Testis (tissue), 3 donors: ENCODE data around the gene CAPN3. TPM values are rescaled to one million over a fixed set of nuclear protein-coding genes. Genes with fewer than 3 reads are reported as not detected.

ENCODE experiments used
- DNase-seq: peaks from one replicate; pipeline ENCODE4 v3.0.0-alpha.2; 2019
- H3K27ac ChIP-seq, 2 donors: fragments of 200-600 bp; sonication (generic); one replicate each; pipeline ENCODE4 v1.5.1; 2019
- H3K27me3 ChIP-seq: fragments of 200-600 bp; sonication (generic); one replicate; pipeline ENCODE4 v1.5.1; 2019
- H3K36me3 ChIP-seq: fragments of 200-600 bp; sonication (generic); one replicate; pipeline ENCODE4 v1.5.1; 2017; ENCODE audit warnings: low read depth; ENCODE audit errors: missing control alignments
- H3K4me1 ChIP-seq: fragments of 200-600 bp; sonication (generic); one replicate; pipeline ENCODE4 v1.5.1; 2019
- H3K4me3 ChIP-seq, 2 donors: fragments of 200-600 bp; sonication (generic); one replicate each; pipeline ENCODE4 v1.5.1; 2017 to 2019
- H3K9me3 ChIP-seq: fragments of 200-600 bp; sonication (generic); one replicate; pipeline ENCODE4 v1.5.1; 2017
- POLR2A ChIP-seq: fragments of 450-650 bp; IDR thresholded peaks from one replicate; pipeline ENCODE4 v1.6.1; 2017; ENCODE audit warnings: antibody characterized with exemption, mild to moderate bottlenecking, moderate library complexity
- WGBS, 2 donors: methylation state at CpG; one replicate each; pipeline ENCODE4 v1.1.5; 2018; 5-methylcytosine and 5-hydroxymethylcytosine counted together
- intact Hi-C: fragments of 100-400 bp; cut with DNase I; formaldehyde crosslinking; loops from one replicate; pipeline ENCODE4 v1.15.1; 2023; ENCODE audit warnings: low total_unique reads
- polyA plus RNA-seq: library from polyadenylated mRNA; stranded (reverse); fragments of 350-450 nt; fragmentation: Illumina TruSeq; extraction: RNeasy Lipid Tissue Mini Kit (QIAGEN cat#74804); gene quantifications from one replicate; pipeline ENCODE4 v1.2.3, GENCODE V29; 2014; ENCODE audit warnings: low read depth, low replicate concordance; ENCODE audit not compliant: insufficient read depth
- total RNA-seq, 2 donors: library from RNA; depleted of rRNA; stranded (reverse); fragments of >200 nt; gene quantifications; one replicate each; pipeline ENCODE4 v1.2.3, GENCODE V29; 2016
- TF ChIP-seq, protein P1 (sequence below), 3 experiments: fragments of 450-650 bp in 2 of 3; fragments of 200-600 bp in 1 of 3; sonication (generic) in 1 of 3; IDR thresholded peaks; one replicate each; pipeline ENCODE4 v1.5.1; 2016 to 2019; ENCODE audit warnings: antibody characterized with exemption in 3 of 3, mild to moderate bottlenecking in 2 of 3, moderate library complexity in 1 of 3

CAPN3 gene
- total and polyA plus RNA-seq, 3 donors from 2014 or later, result 33.6 to 60.4 (median 53.0) TPM

DNA sequence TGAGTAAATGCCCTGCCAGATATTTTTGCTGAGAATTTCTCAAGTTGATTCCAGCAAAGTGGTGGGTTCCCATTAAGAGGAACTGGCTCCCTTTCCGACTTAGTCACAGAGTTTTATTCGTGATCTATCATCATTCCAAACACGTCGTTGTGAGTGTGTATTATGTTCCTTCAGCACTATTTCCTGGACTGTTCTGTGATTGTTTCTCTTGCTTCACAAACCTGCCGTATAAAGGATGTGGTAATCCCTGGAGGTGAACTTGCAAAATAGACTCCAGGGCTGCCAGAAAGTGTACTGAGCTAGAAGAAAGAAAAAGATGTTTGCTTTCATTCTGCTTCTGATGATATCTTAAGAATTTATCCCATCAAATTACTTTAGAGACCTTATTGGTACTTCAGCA, 14.5 kb upstream of the CAPN3 start:
- intact Hi-C loops, result no loop called here
- Histone ChIP-seq H3K4me1 (no peaks in the 10 kb centered on the region), H3K9me3 (no peaks in the 10 kb centered on the region), H3K27ac (peak overlapping the region in 1 of 2 donors; percentile 9), H3K36me3 (no peaks in the 10 kb centered on the region), H3K4me3 (no peak overlapping the region), H3K27me3 (no peaks in the 10 kb centered on the region)
- no peak for DNase-seq
- WGBS, 2 donors, result 72 to 78% methylated on average over 5 of the region's 5 CpGs
- TF ChIP-seq POLR2A, result no peak
- TF ChIP-seq, protein P1, sequence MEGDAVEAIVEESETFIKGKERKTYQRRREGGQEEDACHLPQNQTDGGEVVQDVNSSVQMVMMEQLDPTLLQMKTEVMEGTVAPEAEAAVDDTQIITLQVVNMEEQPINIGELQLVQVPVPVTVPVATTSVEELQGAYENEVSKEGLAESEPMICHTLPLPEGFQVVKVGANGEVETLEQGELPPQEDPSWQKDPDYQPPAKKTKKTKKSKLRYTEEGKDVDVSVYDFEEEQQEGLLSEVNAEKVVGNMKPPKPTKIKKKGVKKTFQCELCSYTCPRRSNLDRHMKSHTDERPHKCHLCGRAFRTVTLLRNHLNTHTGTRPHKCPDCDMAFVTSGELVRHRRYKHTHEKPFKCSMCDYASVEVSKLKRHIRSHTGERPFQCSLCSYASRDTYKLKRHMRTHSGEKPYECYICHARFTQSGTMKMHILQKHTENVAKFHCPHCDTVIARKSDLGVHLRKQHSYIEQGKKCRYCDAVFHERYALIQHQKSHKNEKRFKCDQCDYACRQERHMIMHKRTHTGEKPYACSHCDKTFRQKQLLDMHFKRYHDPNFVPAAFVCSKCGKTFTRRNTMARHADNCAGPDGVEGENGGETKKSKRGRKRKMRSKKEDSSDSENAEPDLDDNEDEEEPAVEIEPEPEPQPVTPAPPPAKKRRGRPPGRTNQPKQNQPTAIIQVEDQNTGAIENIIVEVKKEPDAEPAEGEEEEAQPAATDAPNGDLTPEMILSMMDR (IDR thresholded peaks at IDR 0.05), result no peak

DNA sequence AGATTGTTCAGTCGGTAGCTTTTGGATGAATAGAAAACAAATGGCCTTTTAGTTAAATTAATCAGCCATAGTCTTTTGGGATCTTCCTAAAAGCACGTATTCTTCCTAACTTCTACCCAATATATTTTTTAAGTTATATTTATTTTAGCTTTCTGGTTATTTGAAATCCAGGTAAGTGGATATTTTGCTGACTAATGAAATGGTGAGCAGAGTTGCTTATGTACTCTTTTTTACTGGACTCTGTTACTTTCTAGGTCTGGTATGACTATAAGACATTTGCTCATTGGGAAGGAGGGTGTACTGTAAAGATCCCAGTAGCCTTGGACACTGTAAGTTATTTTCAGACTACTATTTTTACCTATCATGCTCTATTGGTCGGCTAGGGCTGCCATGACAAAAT, 13.8 kb upstream of the CAPN3 start:
- Histone ChIP-seq H3K27me3 (no peaks in the 10 kb centered on the region), H3K36me3 (no peaks in the 10 kb centered on the region), H3K27ac (no peak overlapping the region), H3K4me1 (no peaks in the 10 kb centered on the region), H3K4me3 (no peak overlapping the region), H3K9me3 (no peaks in the 10 kb centered on the region)
- TF ChIP-seq, protein P1 (IDR thresholded peaks at IDR 0.05), result no peak
- no peak for TF ChIP-seq POLR2A
- DNase-seq, result no peak
- WGBS, 2 donors, result 95 to 97% methylated on average over 3 of the region's 3 CpGs
- intact Hi-C loops, result no loop called here

DNA sequence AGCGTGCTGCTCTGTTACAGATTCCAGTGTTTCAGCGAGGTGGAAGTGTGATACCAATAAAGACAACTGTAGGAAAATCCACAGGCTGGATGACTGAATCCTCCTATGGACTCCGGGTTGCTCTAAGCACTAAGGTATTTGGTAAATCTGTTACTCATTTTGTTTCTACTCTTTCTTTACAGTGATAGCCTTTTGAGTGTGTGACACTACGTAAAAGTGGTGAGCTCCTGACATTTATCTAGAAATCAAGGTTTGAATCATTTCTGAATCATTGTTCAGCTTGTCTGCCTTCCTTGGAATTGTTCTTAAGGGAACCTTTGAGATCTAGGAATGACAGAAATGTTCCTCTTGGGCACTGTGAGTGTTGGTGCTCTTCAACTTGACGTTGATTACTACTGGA, 11.2 kb upstream of the CAPN3 start:
- 91 to 97% methylated on average over 5 of the region's 5 CpGs for WGBS, 2 donors
- intact Hi-C loops, result no loop called here
- no peak for DNase-seq
- Histone ChIP-seq H3K4me1 (peaks cover 10% of the 10 kb centered on the region), H3K27ac (no peak overlapping the region), H3K36me3 (no peaks in the 10 kb centered on the region), H3K9me3 (no peaks in the 10 kb centered on the region), H3K27me3 (no peaks in the 10 kb centered on the region), H3K4me3 (no peak overlapping the region)
- TF ChIP-seq, protein P1 (IDR thresholded peaks at IDR 0.05), result no peak
- no peak for TF ChIP-seq POLR2A

DNA sequence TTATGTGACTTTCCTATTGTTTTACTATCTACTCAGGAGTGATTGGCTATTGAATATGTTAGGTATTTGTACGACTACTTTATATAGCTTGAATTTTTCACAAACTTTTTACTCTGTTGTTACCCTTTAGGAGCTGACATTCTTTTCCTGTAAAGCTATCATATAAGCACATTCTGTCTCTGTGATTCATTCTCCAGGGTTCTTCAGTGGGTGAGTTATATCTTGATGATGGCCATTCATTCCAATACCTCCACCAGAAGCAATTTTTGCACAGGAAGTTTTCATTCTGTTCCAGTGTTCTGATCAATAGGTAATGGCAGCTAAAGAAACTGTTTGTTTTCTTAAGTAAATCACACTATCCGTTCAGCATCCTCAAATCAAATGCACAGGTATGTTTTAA, 10.1 kb upstream of the CAPN3 start:
- peaks cover 10% of the 10 kb centered on the region for H3K4me1 ChIP-seq
- WGBS, 2 donors, result 95 to 97% methylated on average over 2 of the region's 2 CpGs
- no peaks in the 10 kb centered on the region for H3K27me3 ChIP-seq
- no peak for DNase-seq
- no peak overlapping the region for H3K4me3 ChIP-seq
- H3K27ac ChIP-seq, result no peak overlapping the region
- intact Hi-C loops, result no loop called here
- no peak for TF ChIP-seq POLR2A
- TF ChIP-seq, protein P1 (IDR thresholded peaks at IDR 0.05), result no peak
- H3K36me3 ChIP-seq, result no peaks in the 10 kb centered on the region
- no peaks in the 10 kb centered on the region for H3K9me3 ChIP-seq

DNA sequence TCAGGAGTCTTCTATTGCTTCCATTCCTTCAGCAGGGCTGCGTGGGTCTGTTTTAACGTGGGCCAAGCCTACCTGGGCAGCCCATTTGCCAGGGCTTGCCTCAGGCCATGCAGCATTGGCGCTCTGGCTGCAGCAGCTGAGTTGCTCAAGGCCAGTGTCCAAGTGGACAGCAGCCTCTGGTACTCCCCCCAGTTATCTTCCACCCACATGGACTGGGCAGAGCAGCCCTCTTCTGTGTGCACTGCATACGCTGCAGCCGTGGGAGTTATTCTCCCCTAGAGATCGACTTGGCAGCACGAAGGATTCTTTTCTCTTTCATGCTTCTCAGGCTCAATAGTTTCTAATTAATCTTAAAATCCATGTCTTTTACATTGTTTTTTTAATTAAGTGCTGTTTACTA, 6.9 kb upstream of the CAPN3 start:
- intact Hi-C loops, result no loop called here
- no peaks in the 10 kb centered on the region for H3K36me3 ChIP-seq
- DNase-seq, result peak; percentile 88
- peaks cover 10% of the 10 kb centered on the region for H3K4me1 ChIP-seq
- no peaks in the 10 kb centered on the region for H3K9me3 ChIP-seq
- H3K27me3 ChIP-seq, result no peaks in the 10 kb centered on the region
- TF ChIP-seq POLR2A, result no peak
- TF ChIP-seq, protein P1 (IDR thresholded peaks at IDR 0.05), result no peak
- H3K27ac ChIP-seq, result no peak overlapping the region
- WGBS, 2 donors, result 44 to 52% methylated on average over 7 of the region's 7 CpGs
- no peak overlapping the region for H3K4me3 ChIP-seq
